HL-60 (cell line): Measurements from ENCODE around the gene GABRA4.

Experiments used
- DNase-seq, 2 experiments: peaks; one replicate each; pipeline ENCODE4 v3.0.0-alpha.2; 2010 to 2020; ENCODE audit warnings: low read depth in 1 of 2, low spot score in 1 of 2
- H3K27ac ChIP-seq: fragments of 250-450 bp; sonication (Bioruptor Pico); replicated peaks from 2 replicates; pipeline ENCODE4 v1.5.1; 2020; ENCODE audit warnings: mild to moderate bottlenecking, moderate library complexity
- H3K27me3 ChIP-seq: fragments of 250-450 bp; sonication (Bioruptor Pico); 2 replicates; pipeline ENCODE4 v1.5.1; 2021; ENCODE audit warnings: mild to moderate bottlenecking, moderate library complexity; ENCODE audit not compliant: insufficient read depth, poor library complexity, severe bottlenecking
- H3K4me3 ChIP-seq: replicated peaks from 2 replicates; pipeline ENCODE4 v1.5.1; 2011; ENCODE audit warnings: mild to moderate bottlenecking, control low read depth, low read length; ENCODE audit not compliant: insufficient read depth
- CTCF ChIP-seq: IDR thresholded peaks from one replicate; pipeline ENCODE4 v1.5.1; 2011; ENCODE audit warnings: low read length, control low read depth, inconsistent platforms; ENCODE audit not compliant: insufficient read depth
- GABPA ChIP-seq: IDR thresholded peaks from 2 replicates; pipeline ENCODE4 v1.6.1; 2012; ENCODE audit warnings: low read depth
- POLR2AphosphoS5 ChIP-seq: IDR thresholded peaks from 2 replicates; pipeline ENCODE4 v1.6.1; 2012; ENCODE audit warnings: low read depth
- REST ChIP-seq: IDR thresholded peaks from 2 replicates; pipeline ENCODE4 v1.6.1; 2012; ENCODE audit warnings: low read depth; ENCODE audit not compliant: insufficient replicate concordance
- SPI1 ChIP-seq: IDR thresholded peaks from 2 replicates; pipeline ENCODE4 v1.6.1; 2012; ENCODE audit warnings: low read depth, mild to moderate bottlenecking, borderline replicate concordance

GABRA4 gene

GRCh38 chr4:47010912-47011446 lies 17.6 kb upstream of the GABRA4 start:
- Histone ChIP-seq H3K27me3 (no peaks in the 10 kb centered on the region), H3K27ac (no peak overlapping the region), H3K4me3 (no peak overlapping the region)
- TF ChIP-seq GABPA (no peak), SPI1 (no peak), POLR2AphosphoS5 (no peak), REST (no peak), CTCF (no peak)
- DNase-seq, result no peak

GRCh38 chr4:47010347-47010911 lies 17.0 kb upstream of the GABRA4 start:
- TF ChIP-seq SPI1, result no peak
- TF ChIP-seq POLR2AphosphoS5, result no peak
- TF ChIP-seq CTCF, result no peak
- TF ChIP-seq GABPA, result no peak
- TF ChIP-seq REST, result no peak
- Histone ChIP-seq H3K4me3 (no peak overlapping the region), H3K27ac (no peak overlapping the region), H3K27me3 (no peaks in the 10 kb centered on the region)
- DNase-seq, result no peak

GRCh38 chr4:47002580-47002979 lies 9.2 kb upstream of the GABRA4 start:
- H3K4me3 ChIP-seq, result no peak overlapping the region
- no peak for TF ChIP-seq GABPA
- TF ChIP-seq REST, result no peak
- no peak for TF ChIP-seq CTCF
- no peak for TF ChIP-seq SPI1
- no peak for TF ChIP-seq POLR2AphosphoS5
- no peak overlapping the region for H3K27ac ChIP-seq
- no peaks in the 10 kb centered on the region for H3K27me3 ChIP-seq
- DNase-seq, result no peak
